MG63 (cell line): ENCODE results near the gene RXYLT1. TPM values are rescaled to one million over a fixed set of nuclear protein-coding genes. Genes with fewer than 3 reads are reported as not detected.

Experiments used
- DNase-seq: peaks from one replicate; pipeline ENCODE4 v3.0.0-alpha.2; 2020
- H3K27me3 ChIP-seq: fragments of 250-450 bp; sonication (Bioruptor Pico); 2 replicates; pipeline ENCODE4 v1.5.1; 2020; ENCODE audit warnings: mild to moderate bottlenecking, moderate library complexity
- H3K36me3 ChIP-seq: fragments of 250-450 bp; sonication (Bioruptor Pico); 2 replicates; pipeline ENCODE4 v1.5.1; 2020; ENCODE audit warnings: mild to moderate bottlenecking, moderate library complexity
- H3K4me3 ChIP-seq: fragments of 250-450 bp; sonication (Bioruptor Pico); 2 replicates; pipeline ENCODE4 v1.5.1; 2020; ENCODE audit warnings: mild to moderate bottlenecking, moderate library complexity
- H3K9me3 ChIP-seq: fragments of 250-450 bp; sonication (Bioruptor Pico); 2 replicates; pipeline ENCODE4 v1.5.1; 2020; ENCODE audit warnings: mild to moderate bottlenecking, moderate library complexity
- total RNA-seq: library from RNA; depleted of rRNA; stranded (reverse); fragments of >200 nt; shearing (Covaris generic); gene quantifications from 2 replicates; pipeline ENCODE4 v1.2.3, GENCODE V29; 2014; ENCODE audit warnings: low replicate concordance; rRNA removed

The RXYLT1 gene
- total RNA-seq, 1 experiment from 2014 or later = 25.5 TPM

GRCh38 chr12:63849106-63849620 lies 69.5 kb downstream of the RXYLT1 start:
- Histone ChIP-seq H3K27me3 (no peaks in the 10 kb centered on the region), H3K4me3 (no peak overlapping the region), H3K36me3 (peaks cover 7% of the 10 kb centered on the region), H3K9me3 (no peaks in the 10 kb centered on the region)
- no peak for DNase-seq

- H3K9me3 ChIP-seq = no peaks in the 10 kb centered on the region
- DNase-seq = no peak
- H3K36me3 ChIP-seq = peaks cover 7% of the 10 kb centered on the region
- H3K4me3 ChIP-seq = no peak overlapping the region
- H3K27me3 ChIP-seq = no peaks in the 10 kb centered on the region
Measured at GRCh38 chr12:63849641-63850040, 69.9 kb downstream of the RXYLT1 start.

GRCh38 chr12:63853978-63854377 lies 74.3 kb downstream of the RXYLT1 start:
- Histone ChIP-seq H3K36me3 (no peaks in the 10 kb centered on the region), H3K4me3 (no peak overlapping the region), H3K9me3 (no peaks in the 10 kb centered on the region), H3K27me3 (no peaks in the 10 kb centered on the region)
- no peak for DNase-seq

- no peak for DNase-seq
Measured at GRCh38 chr12:63855299-63855698, 75.6 kb downstream of the RXYLT1 start.

GRCh38 chr12:63857771-63858670 lies 78.3 kb downstream of the RXYLT1 start:
- peak; percentile 50 for DNase-seq
- H3K36me3 ChIP-seq = no peaks in the 10 kb centered on the region
- H3K4me3 ChIP-seq = peak overlapping the region; percentile 9; the same call in 1 of the 2 replicates
- H3K9me3 ChIP-seq = no peaks in the 10 kb centered on the region
- no peaks in the 10 kb centered on the region for H3K27me3 ChIP-seq

More at GRCh38 chr12:63855299-63855698, 75.6 kb downstream of the RXYLT1 start:
- H3K36me3 ChIP-seq = no peaks in the 10 kb centered on the region
- no peak overlapping the region for H3K4me3 ChIP-seq
- no peaks in the 10 kb centered on the region for H3K27me3 ChIP-seq
- no peaks in the 10 kb centered on the region for H3K9me3 ChIP-seq

Other genes starting within 250 kb of the RXYLT1 start
- not detected in 2 replicates for gene DPY19L2, start 111.4 kb upstream of the RXYLT1 start, total RNA-seq
- 0.81 and 0.99 TPM in 2 replicates for gene SRGAP1, start 64.8 kb downstream of the RXYLT1 start, total RNA-seq